ENCODE results near the gene FCHO2. TPM values are rescaled to one million over a fixed set of nuclear protein-coding genes. Genes with fewer than 3 reads are reported as not detected.

FCHO2 gene
- total RNA-seq, 1 experiment from 2014 or later, result 16.9 TPM

GRCh38 chr5:73031839-73032238, 76.0 kb downstream of the FCHO2 start:
- Mint-ChIP-seq H3K36me3 (ENCODE audit: insufficient read depth, unreplicated experiment) (peaks cover 31% of the 10 kb centered on the region), H3K4me1 (ENCODE audit: insufficient read depth, unreplicated experiment) (peaks cover 16% of the 10 kb centered on the region), H3K4me3 (ENCODE audit: unreplicated experiment) (no peak overlapping the region), H3K27ac (ENCODE audit: low read depth, unreplicated experiment) (peak overlapping the region; percentile 51), H3K9me3 (ENCODE audit: unreplicated experiment) (no peaks in the 10 kb centered on the region), H3K27me3 (ENCODE audit: insufficient read depth, unreplicated experiment) (no peaks in the 10 kb centered on the region)
- CTCF ChIA-PET, result interaction anchor here (1.8 kb wide), 1 partner anchor 12 kb away, joined by 3 read pairs; no protein-coding TSS in a partner anchor
- intact Hi-C loops (cut with micrococcal nuclease), result loop anchor here (1.0 to 2.0 kb wide), 2 partner anchors 75 to 112 kb away; partner anchors contain the start of gene FCHO2
- no peak for TF ChIP-seq CTCF (IDR thresholded peaks at IDR 0.05; ENCODE audit: unreplicated experiment)
- DNase-seq (ENCODE audit: unreplicated experiment), result peak; percentile 78
- no TSS peak for BruUV-seq (replicated peaks)
- POLR2A ChIA-PET, result interaction anchor here (0.7 to 4.4 kb wide), 5 partner anchors 31 to 218 kb away, joined by 3 to 48 read pairs (median 4); partner anchors contain the start of gene FCHO2

GRCh38 chr5:73032635-73033034, 76.8 kb downstream of the FCHO2 start:
- Mint-ChIP-seq H3K27ac (ENCODE audit: low read depth, unreplicated experiment) (peak overlapping the region; percentile 51), H3K9me3 (ENCODE audit: unreplicated experiment) (no peaks in the 10 kb centered on the region), H3K4me3 (ENCODE audit: unreplicated experiment) (no peak overlapping the region), H3K4me1 (ENCODE audit: insufficient read depth, unreplicated experiment) (peaks cover 16% of the 10 kb centered on the region), H3K36me3 (ENCODE audit: insufficient read depth, unreplicated experiment) (peaks cover 23% of the 10 kb centered on the region), H3K27me3 (ENCODE audit: insufficient read depth, unreplicated experiment) (no peaks in the 10 kb centered on the region)
- no peak for TF ChIP-seq CTCF (IDR thresholded peaks at IDR 0.05; ENCODE audit: unreplicated experiment)
- no TSS peak for BruUV-seq (replicated peaks)
- DNase-seq (ENCODE audit: unreplicated experiment), result no peak
- ChIA-PET CTCF (interaction anchor here (1.2 to 1.8 kb wide), 3 partner anchors 12 to 419 kb away, joined by 3 to 4 read pairs (median 4); partner anchors contain the start of gene FCHO2), POLR2A (interaction anchor here (1.4 to 4.4 kb wide), 2 partner anchors 77 to 81 kb away, joined by 3 to 48 read pairs; partner anchors contain the start of gene FCHO2)
- intact Hi-C loops (cut with micrococcal nuclease), result no loop called here

- Mint-ChIP-seq H3K4me1 (ENCODE audit: insufficient read depth, unreplicated experiment) (no peaks in the 10 kb centered on the region), H3K27ac (ENCODE audit: low read depth, unreplicated experiment) (no peak overlapping the region), H3K36me3 (ENCODE audit: insufficient read depth, unreplicated experiment) (peaks cover 24% of the 10 kb centered on the region), H3K27me3 (ENCODE audit: insufficient read depth, unreplicated experiment) (no peaks in the 10 kb centered on the region), H3K9me3 (ENCODE audit: unreplicated experiment) (no peaks in the 10 kb centered on the region), H3K4me3 (ENCODE audit: unreplicated experiment) (no peak overlapping the region)
- ChIA-PET CTCF (no interaction called here), POLR2A (no interaction called here)
- no TSS peak for BruUV-seq (replicated peaks)
- TF ChIP-seq CTCF (IDR thresholded peaks at IDR 0.05; ENCODE audit: unreplicated experiment), result no peak
- no peak for DNase-seq (ENCODE audit: unreplicated experiment)
- intact Hi-C loops (cut with micrococcal nuclease), result no loop called here
These were observed 81.7 kb downstream of the FCHO2 start for GRCh38 chr5:73037545-73037944.

- H3K27me3 Mint-ChIP-seq (ENCODE audit: insufficient read depth, unreplicated experiment), result no peaks in the 10 kb centered on the region
- intact Hi-C loops (cut with micrococcal nuclease), result no loop called here
- ChIA-PET POLR2A (no interaction called here), CTCF (no interaction called here)
- no peak overlapping the region for H3K4me3 Mint-ChIP-seq (ENCODE audit: unreplicated experiment)
- BruUV-seq (replicated peaks), result no TSS peak
- H3K27ac Mint-ChIP-seq (ENCODE audit: low read depth, unreplicated experiment), result no peak overlapping the region
- no peaks in the 10 kb centered on the region for H3K9me3 Mint-ChIP-seq (ENCODE audit: unreplicated experiment)
- TF ChIP-seq CTCF (IDR thresholded peaks at IDR 0.05; ENCODE audit: unreplicated experiment), result no peak
- H3K36me3 Mint-ChIP-seq (ENCODE audit: insufficient read depth, unreplicated experiment), result peaks cover 24% of the 10 kb centered on the region
- no peaks in the 10 kb centered on the region for H3K4me1 Mint-ChIP-seq (ENCODE audit: insufficient read depth, unreplicated experiment)
- DNase-seq (ENCODE audit: unreplicated experiment), result no peak
These were observed 83.2 kb downstream of the FCHO2 start for GRCh38 chr5:73039082-73039481.

All from MCF 10A (cell line).